SHP77 treated with DMSO at 0.1 percent for 48 hours (cell line): Measurements from ENCODE around the gene RYR1.
"Not testable (repeated sequence)": the region's sequence is repeated elsewhere in the genome, so short reads cannot be mapped to it uniquely, and the experiment has no call there.

Experiments used
- DNase-seq: peaks from one replicate; lab custom pipeline; 2025; lab: John Stamatoyannopoulos, UW

Gene RYR1

GRCh38 chr19:38514812-38515633 lies 81.5 kb downstream of the RYR1 start:
- no peak for DNase-seq

- no peak for DNase-seq
Measured at GRCh38 chr19:38515896-38516295, 82.4 kb downstream of the RYR1 start.

GRCh38 chr19:38516802-38517201 lies 83.3 kb downstream of the RYR1 start:
- no peak for DNase-seq

GRCh38 chr19:38517321-38517720 lies 83.8 kb downstream of the RYR1 start:
- DNase-seq = no peak

- not testable (repeated sequence) for DNase-seq
Measured at GRCh38 chr19:38517980-38518379, 84.5 kb downstream of the RYR1 start.

- DNase-seq = no peak
Measured at GRCh38 chr19:38519168-38519567, 85.7 kb downstream of the RYR1 start.

- no peak for DNase-seq
Measured at GRCh38 chr19:38519988-38520387, 86.5 kb downstream of the RYR1 start.

GRCh38 chr19:38522915-38523314 lies 89.4 kb downstream of the RYR1 start:
- DNase-seq = no peak

- DNase-seq = no peak
Measured at GRCh38 chr19:38523319-38523718, 89.8 kb downstream of the RYR1 start.

GRCh38 chr19:38524369-38524768 lies 90.9 kb downstream of the RYR1 start:
- no peak for DNase-seq

GRCh38 chr19:38524994-38525634 lies 91.6 kb downstream of the RYR1 start:
- no peak for DNase-seq

- DNase-seq = no peak
Measured at GRCh38 chr19:38526430-38526829, 92.9 kb downstream of the RYR1 start.

GRCh38 chr19:38527466-38528136 lies 94.1 kb downstream of the RYR1 start:
- no peak for DNase-seq

- DNase-seq = no peak
Measured at GRCh38 chr19:38528213-38528755, 94.8 kb downstream of the RYR1 start.

GRCh38 chr19:38528931-38529330 lies 95.4 kb downstream of the RYR1 start:
- no peak for DNase-seq

- no peak for DNase-seq
Measured at GRCh38 chr19:38531515-38531914, 98.0 kb downstream of the RYR1 start.

GRCh38 chr19:38532939-38533338 lies 99.4 kb downstream of the RYR1 start:
- DNase-seq = no peak

- DNase-seq = no peak
Measured at GRCh38 chr19:38534574-38534973, 101.1 kb downstream of the RYR1 start.

GRCh38 chr19:38535212-38535611 lies 101.7 kb downstream of the RYR1 start:
- DNase-seq = no peak

- no peak for DNase-seq
Measured at GRCh38 chr19:38537071-38537936, 103.8 kb downstream of the RYR1 start.

GRCh38 chr19:38538386-38538785 lies 104.9 kb downstream of the RYR1 start:
- DNase-seq = no peak
